RWPE1 (cell line): ENCODE data around the gene U2SURP.

Experiments used
- CTCF ChIA-PET: fragments of 350-600 bp; sonication (Branson Sonifier 250); formaldehyde crosslinking; extraction: SDS; loops from one replicate; lab custom pipeline; 2021; lab: Yijun Ruan, JAX
- POLR2A ChIA-PET: fragments of 400-600 bp; formaldehyde crosslinking; extraction: SDS; loops from one replicate; lab custom pipeline; 2020; ENCODE audit warnings: antibody characterized with exemption; ENCODE audit not compliant: low non-redundant PET; lab: Yijun Ruan, JAX
- DNase-seq: peaks from one replicate; pipeline ENCODE4 v3.0.0; 2012; ENCODE audit warnings: low spot score
- H3K27ac ChIP-seq: fragments of 450-650 bp; 2 replicates; pipeline ENCODE4 v1.5.1; 2017
- CTCF ChIP-seq: fragments of 450-650 bp; conservative IDR thresholded peaks from 2 replicates; pipeline ENCODE4 v1.5.1; 2017; ENCODE audit warnings: low read depth, mild to moderate bottlenecking

Gene U2SURP

GRCh38 chr3:142966808-142967207 is 34.6 kb upstream of the U2SURP start:
- no peak for TF ChIP-seq CTCF
- POLR2A ChIA-PET, result no interaction called here
- DNase-seq, result no peak
- H3K27ac ChIP-seq, result no peak overlapping the region
- CTCF ChIA-PET, result interaction anchor here (0.7 to 1.5 kb wide), 2 partner anchors 138 to 380 kb away, joined by 3 to 7 read pairs; no protein-coding TSS in a partner anchor

GRCh38 chr3:142968319-142969025 is 32.9 kb upstream of the U2SURP start:
- no peak for DNase-seq
- H3K27ac ChIP-seq, result no peak overlapping the region
- TF ChIP-seq CTCF, result no peak
- ChIA-PET CTCF (interaction anchor here (0.6 to 1.5 kb wide), 3 partner anchors 140 to 855 kb away, joined by 3 to 6 read pairs (median 4); no protein-coding TSS in a partner anchor), POLR2A (no interaction called here)

- TF ChIP-seq CTCF, result no peak
- POLR2A ChIA-PET, result no interaction called here
- CTCF ChIA-PET, result no interaction called here
- no peak for DNase-seq
- H3K27ac ChIP-seq, result no peak overlapping the region
These were observed 29.9 kb upstream of the U2SURP start for GRCh38 chr3:142971431-142971830.

GRCh38 chr3:142972092-142972753 is 29.1 kb upstream of the U2SURP start:
- POLR2A ChIA-PET, result no interaction called here
- no peak for TF ChIP-seq CTCF
- no peak overlapping the region for H3K27ac ChIP-seq
- CTCF ChIA-PET, result interaction anchor here (0.5 kb wide), 1 partner anchor 844 kb away, joined by 4 read pairs; no protein-coding TSS in a partner anchor
- DNase-seq, result no peak

- ChIA-PET CTCF (no interaction called here), POLR2A (no interaction called here)
These were observed 28.0 kb upstream of the U2SURP start for GRCh38 chr3:142973217-142974009.

More at GRCh38 chr3:142973217-142974009, 28.0 kb upstream of the U2SURP start:
- no peak for TF ChIP-seq CTCF
- H3K27ac ChIP-seq, result no peak overlapping the region
- no peak for DNase-seq
